ENCODE measurements around the gene CHD9.

The CHD9 gene

DNA sequence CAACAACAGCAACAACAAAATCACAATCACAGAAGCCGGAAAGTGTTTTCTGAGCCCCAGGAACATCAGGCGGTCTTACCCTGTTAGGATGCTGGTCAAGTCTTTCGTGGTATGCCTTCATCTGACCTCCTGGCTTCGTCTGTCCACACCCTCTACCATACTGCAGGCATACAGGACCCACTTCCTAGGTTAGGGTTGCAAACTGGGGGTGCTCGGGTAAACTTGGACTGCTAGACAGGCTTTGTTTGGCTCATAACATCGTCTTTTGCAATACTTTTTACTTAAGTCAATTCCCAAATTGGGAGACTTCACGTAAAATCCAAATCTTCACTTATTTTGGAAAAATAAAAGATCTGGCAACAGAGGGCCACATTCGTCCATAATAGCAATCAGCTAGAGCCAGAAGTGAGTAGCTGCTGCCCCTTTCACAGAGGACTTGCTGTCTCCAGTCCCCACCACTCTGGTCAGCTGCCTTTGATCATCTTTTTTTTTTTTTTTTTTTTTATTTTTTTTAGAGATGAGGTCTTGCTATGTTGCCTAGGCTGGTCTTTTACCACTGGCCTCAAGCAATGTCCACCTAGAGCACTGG, 30.0 kb downstream of the CHD9 start:
- H3K4me3 ChIP-seq (ENCODE audit: low read depth, low read length) = no peak overlapping the region
- DNase-seq (ENCODE audit: low read depth, low spot score) = no peak
- TF ChIP-seq, protein P1, sequence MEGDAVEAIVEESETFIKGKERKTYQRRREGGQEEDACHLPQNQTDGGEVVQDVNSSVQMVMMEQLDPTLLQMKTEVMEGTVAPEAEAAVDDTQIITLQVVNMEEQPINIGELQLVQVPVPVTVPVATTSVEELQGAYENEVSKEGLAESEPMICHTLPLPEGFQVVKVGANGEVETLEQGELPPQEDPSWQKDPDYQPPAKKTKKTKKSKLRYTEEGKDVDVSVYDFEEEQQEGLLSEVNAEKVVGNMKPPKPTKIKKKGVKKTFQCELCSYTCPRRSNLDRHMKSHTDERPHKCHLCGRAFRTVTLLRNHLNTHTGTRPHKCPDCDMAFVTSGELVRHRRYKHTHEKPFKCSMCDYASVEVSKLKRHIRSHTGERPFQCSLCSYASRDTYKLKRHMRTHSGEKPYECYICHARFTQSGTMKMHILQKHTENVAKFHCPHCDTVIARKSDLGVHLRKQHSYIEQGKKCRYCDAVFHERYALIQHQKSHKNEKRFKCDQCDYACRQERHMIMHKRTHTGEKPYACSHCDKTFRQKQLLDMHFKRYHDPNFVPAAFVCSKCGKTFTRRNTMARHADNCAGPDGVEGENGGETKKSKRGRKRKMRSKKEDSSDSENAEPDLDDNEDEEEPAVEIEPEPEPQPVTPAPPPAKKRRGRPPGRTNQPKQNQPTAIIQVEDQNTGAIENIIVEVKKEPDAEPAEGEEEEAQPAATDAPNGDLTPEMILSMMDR (IDR thresholded peaks at IDR 0.05; ENCODE audit: low read depth, low read length) = no peak
- in situ Hi-C loops (cut with HindIII; ENCODE audit: low sequenced_read_pairs) = no loop called here

DNA sequence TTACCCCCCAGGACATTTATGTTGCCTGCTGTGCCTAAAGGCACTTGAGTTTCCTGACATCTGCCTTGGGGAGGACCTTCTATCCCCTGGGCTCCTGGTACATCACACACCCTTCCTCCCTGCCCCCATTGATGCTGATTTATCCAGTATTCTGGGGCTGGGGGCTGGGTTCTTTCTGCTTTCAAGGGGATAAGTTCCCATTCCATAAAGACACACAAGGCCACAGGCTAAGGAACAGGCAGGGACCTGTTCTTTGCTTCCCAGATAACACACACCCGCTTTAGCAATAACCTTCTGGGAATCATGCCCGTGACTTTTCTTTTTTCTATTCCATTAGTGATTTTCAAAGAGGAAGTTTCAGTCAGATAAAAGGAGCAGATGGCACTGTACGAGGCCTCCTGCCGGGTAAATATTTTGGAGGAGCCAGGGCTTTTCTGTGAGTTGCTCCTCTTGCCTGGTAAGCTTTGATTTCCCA, 30.6 kb downstream of the CHD9 start:
- in situ Hi-C loops (cut with HindIII; ENCODE audit: low sequenced_read_pairs) = no loop called here
- H3K4me3 ChIP-seq (ENCODE audit: low read depth, low read length) = no peak overlapping the region
- TF ChIP-seq, protein P1 (IDR thresholded peaks at IDR 0.05; ENCODE audit: low read depth, low read length) = no peak
- DNase-seq (ENCODE audit: low read depth, low spot score) = peak; percentile 22

DNA sequence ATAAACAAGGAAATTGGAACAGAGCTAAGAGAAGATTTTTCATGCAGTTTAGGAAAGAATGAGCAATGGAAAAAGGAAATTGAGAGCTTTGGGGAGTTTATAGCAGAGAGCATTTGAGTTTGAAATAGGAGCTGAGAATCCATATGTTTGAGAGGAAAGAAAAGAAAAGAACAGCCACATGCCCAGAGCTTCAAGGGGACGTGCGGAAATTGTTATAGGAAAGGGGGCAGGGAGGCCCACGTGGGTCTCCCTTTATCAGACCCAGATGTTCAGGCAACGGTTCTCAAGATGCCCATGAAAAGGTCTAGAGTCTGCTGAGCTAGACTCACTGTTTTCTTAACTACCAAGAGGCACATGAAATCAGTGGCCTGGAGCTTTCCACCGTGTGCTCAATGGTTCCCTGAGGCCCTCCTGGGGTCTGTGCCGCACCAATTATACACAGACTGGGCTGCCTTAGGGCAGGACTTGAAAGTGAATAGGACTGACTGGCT, 31.2 kb downstream of the CHD9 start:
- no peak overlapping the region for H3K4me3 ChIP-seq (ENCODE audit: low read depth, low read length)
- in situ Hi-C loops (cut with HindIII; ENCODE audit: low sequenced_read_pairs) = no loop called here
- TF ChIP-seq, protein P1 (IDR thresholded peaks at IDR 0.05; ENCODE audit: low read depth, low read length) = no peak
- DNase-seq (ENCODE audit: low read depth, low spot score) = peak; percentile 36

DNA sequence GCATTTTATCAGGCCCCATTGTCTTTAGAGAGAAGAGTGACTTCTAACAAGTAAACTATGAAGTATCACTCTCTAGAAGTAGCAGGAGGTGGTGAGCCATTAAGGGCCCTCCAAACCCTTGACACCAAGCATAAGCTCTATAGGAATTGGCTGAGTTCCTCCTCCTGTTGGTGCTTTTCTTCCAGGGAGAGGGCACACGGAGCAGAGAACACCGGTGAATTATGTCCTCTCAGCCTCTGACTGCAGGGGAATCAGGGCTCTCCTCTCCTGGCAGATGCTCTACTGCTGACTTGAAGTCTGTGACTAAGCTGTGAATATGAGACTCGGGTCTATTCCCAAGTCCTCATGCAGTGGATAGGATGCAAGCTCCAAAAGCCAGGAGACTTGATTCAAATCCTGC, 32.3 kb downstream of the CHD9 start:
- peak; percentile 47 for DNase-seq (ENCODE audit: low read depth, low spot score)
- TF ChIP-seq, protein P1 (IDR thresholded peaks at IDR 0.05; ENCODE audit: low read depth, low read length) = no peak
- in situ Hi-C loops (cut with HindIII; ENCODE audit: low sequenced_read_pairs) = no loop called here
- H3K4me3 ChIP-seq (ENCODE audit: low read depth, low read length) = no peak overlapping the region

DNA sequence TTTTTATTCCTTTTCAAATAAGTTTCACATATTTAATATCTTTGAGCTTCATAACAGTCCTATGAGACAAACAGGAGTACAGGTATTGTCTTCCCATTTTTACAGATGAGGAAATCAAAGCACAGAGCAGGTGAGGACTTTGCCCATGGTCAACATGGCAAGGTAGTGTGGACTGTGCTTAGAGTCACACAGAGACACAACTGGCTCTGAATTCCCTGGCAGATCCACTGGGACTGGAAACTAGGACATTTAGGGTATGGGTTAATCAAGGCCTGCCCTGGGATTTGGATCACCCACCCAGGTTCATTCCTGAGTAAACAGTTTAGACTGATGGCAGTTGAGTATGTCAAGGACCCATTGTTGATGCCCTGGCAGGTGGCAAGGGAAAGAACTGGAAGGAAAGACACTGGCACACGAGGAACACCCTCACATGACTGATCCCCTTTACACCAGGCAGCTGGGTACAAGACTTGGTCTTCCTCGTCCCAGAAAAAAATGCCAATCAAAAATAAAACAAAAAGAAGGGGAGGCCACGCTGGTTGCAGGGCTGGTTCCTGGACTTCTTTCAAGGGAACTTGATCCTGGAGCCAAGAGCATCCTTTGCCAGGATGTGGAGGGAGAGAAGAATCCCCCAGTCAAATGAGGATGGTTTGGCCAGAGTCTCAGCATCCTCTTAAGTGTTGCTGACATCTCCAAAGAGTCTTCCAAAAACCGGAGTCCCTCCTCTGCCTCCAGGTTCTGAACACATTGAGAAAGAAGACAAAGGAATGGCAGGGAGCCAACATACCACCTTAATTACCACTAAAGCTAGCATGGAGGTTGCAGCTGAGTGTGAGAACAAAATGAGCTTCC, 34.9 kb downstream of the CHD9 start:
- TF ChIP-seq, protein P1 (IDR thresholded peaks at IDR 0.05; ENCODE audit: low read depth, low read length) = no peak
- no peak for DNase-seq (ENCODE audit: low read depth, low spot score)
- H3K4me3 ChIP-seq (ENCODE audit: low read depth, low read length) = no peak overlapping the region
- in situ Hi-C loops (cut with HindIII; ENCODE audit: low sequenced_read_pairs) = no loop called here

DNA sequence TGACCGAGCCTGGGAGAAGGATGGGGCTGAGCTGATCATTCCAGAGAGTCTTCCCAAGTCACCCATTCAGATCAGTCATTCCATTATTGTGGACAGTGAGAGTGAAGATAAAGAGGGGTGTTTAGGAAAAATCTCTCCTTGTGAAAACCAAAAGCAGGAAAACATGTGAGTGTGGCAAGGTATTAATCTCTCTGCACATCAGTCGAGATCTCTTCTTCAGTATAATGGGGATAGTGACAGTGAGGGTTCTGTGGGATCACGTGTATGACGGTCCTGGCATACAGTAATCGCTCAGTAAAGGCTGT, 35.4 kb downstream of the CHD9 start:
- TF ChIP-seq, protein P1 (IDR thresholded peaks at IDR 0.05; ENCODE audit: low read depth, low read length) = no peak
- DNase-seq (ENCODE audit: low read depth, low spot score) = no peak
- in situ Hi-C loops (cut with HindIII; ENCODE audit: low sequenced_read_pairs) = no loop called here
- H3K4me3 ChIP-seq (ENCODE audit: low read depth, low read length) = no peak overlapping the region
